SJCRH30 (cell line): ENCODE results near the gene PFKM. TPM values are rescaled to one million over a fixed set of nuclear protein-coding genes. Genes with fewer than 3 reads are reported as not detected.

ENCODE experiments used
- total RNA-seq: library from RNA; depleted of rRNA; stranded (reverse); fragments of >200 nt; shearing (Covaris generic); gene quantifications from 2 replicates; pipeline ENCODE4 v1.2.3, GENCODE V29; 2014; rRNA removed

Gene PFKM
- total RNA-seq, 1 experiment from 2014 or later, result 69.3 TPM

Other genes starting within 250 kb of the PFKM start
- gene VDR, start 214.4 kb upstream of the PFKM start, total RNA-seq, result 0.10 TPM in 1 of 2 replicates, not detected in the other
- gene TMEM106C, start 155.8 kb upstream of the PFKM start, total RNA-seq, result 126 and 145 TPM in 2 replicates
- gene COL2A1, start 114.9 kb upstream of the PFKM start, total RNA-seq, result 200 and 211 TPM in 2 replicates
- gene SENP1, start 13.3 kb upstream of the PFKM start, total RNA-seq, result 53.6 and 53.9 TPM in 2 replicates
- 29.1 and 31.2 TPM in 2 replicates for gene ASB8, start 38.2 kb downstream of the PFKM start, total RNA-seq
- 5.1 and 5.6 TPM in 2 replicates for gene CCDC184, start 64.3 kb downstream of the PFKM start, total RNA-seq
- not detected in 2 replicates for gene OR10AD1, start 83.9 kb downstream of the PFKM start, total RNA-seq
- gene ZNF641, start 231.6 kb downstream of the PFKM start, total RNA-seq, result 11.2 and 15.5 TPM in 2 replicates